Astrocyte (in vitro differentiated cells and primary cell): Measurements from ENCODE around the gene HLA-DQB1. TPM values are rescaled to one million over a fixed set of nuclear protein-coding genes. Genes with fewer than 3 reads are reported as not detected.
A peak's percentile ranks its signal among the peaks of the same experiment; 100 is the strongest.

Source experiments
- DNase-seq: peaks from one replicate; pipeline ENCODE4 v3.0.0-alpha.2; 2010; ENCODE audit warnings: low read depth
- FAIRE-seq: peaks from 2 replicates; lab custom pipeline; 2011; peaks lifted over from hg19 to GRCh38; lab: Jason Lieb, UNC
- H2AFZ ChIP-seq: 2 replicates; pipeline ENCODE4 v1.6.0; 2012; ENCODE audit warnings: low read depth, low read length, inconsistent platforms
- H3K27ac ChIP-seq: 2 replicates; pipeline ENCODE4 v1.5.1; 2011; ENCODE audit warnings: low read depth, low read length, inconsistent platforms
- H3K27me3 ChIP-seq: 2 replicates; pipeline ENCODE4 v1.6.0; 2011; ENCODE audit warnings: low read length, inconsistent platforms; ENCODE audit not compliant: insufficient read depth
- H3K36me3 ChIP-seq: 2 replicates; pipeline ENCODE4 v1.5.1; 2011; ENCODE audit warnings: low read length, inconsistent platforms; ENCODE audit not compliant: insufficient read depth
- H3K4me1 ChIP-seq: 2 replicates; pipeline ENCODE4 v1.5.1; 2011; ENCODE audit warnings: low read length, inconsistent platforms; ENCODE audit not compliant: insufficient read depth
- H3K4me2 ChIP-seq: 2 replicates; pipeline ENCODE4 v1.6.0; 2012; ENCODE audit warnings: low read length, inconsistent platforms
- H3K4me3 ChIP-seq: 2 replicates; pipeline ENCODE4 v1.5.1; 2011; ENCODE audit warnings: low read depth, mild to moderate bottlenecking, low read length, inconsistent platforms; ENCODE audit not compliant: insufficient read depth
- H3K79me2 ChIP-seq: 2 replicates; pipeline ENCODE4 v1.6.0; 2012; ENCODE audit warnings: mild to moderate bottlenecking, low read length, inconsistent platforms; ENCODE audit not compliant: insufficient read depth
- H3K9ac ChIP-seq: 2 replicates; pipeline ENCODE4 v1.6.0; 2012; ENCODE audit warnings: mild to moderate bottlenecking, low read length, inconsistent platforms
- H3K9me3 ChIP-seq: 2 replicates; pipeline ENCODE4 v1.5.1; 2012; ENCODE audit warnings: low read depth, mild to moderate bottlenecking, low read length, inconsistent platforms; ENCODE audit not compliant: insufficient read depth
- H4K20me1 ChIP-seq: 2 replicates; pipeline ENCODE4 v1.6.0; 2012; ENCODE audit warnings: low read length, inconsistent platforms; ENCODE audit not compliant: insufficient read depth
- H3K27ac Mint-ChIP-seq: one replicate; pipeline ENCODE4 v1.8.0; 2021; ENCODE audit warnings: mild to moderate bottlenecking, mixed read lengths; ENCODE audit not compliant: unreplicated experiment
- H3K27me3 Mint-ChIP-seq: one replicate; pipeline ENCODE4 v1.8.0; 2021; ENCODE audit warnings: low read depth, mixed read lengths; ENCODE audit not compliant: unreplicated experiment
- H3K36me3 Mint-ChIP-seq: one replicate; pipeline ENCODE4 v1.8.0; 2021; ENCODE audit warnings: low read depth, mixed read lengths; ENCODE audit not compliant: unreplicated experiment
- H3K4me1 Mint-ChIP-seq: one replicate; pipeline ENCODE4 v1.8.0; 2021; ENCODE audit warnings: low read depth, mixed read lengths; ENCODE audit not compliant: unreplicated experiment
- H3K4me3 Mint-ChIP-seq: one replicate; pipeline ENCODE4 v1.8.0; 2021; ENCODE audit warnings: mild to moderate bottlenecking, moderate library complexity, mixed read lengths; ENCODE audit not compliant: unreplicated experiment
- H3K9me3 Mint-ChIP-seq: one replicate; pipeline ENCODE4 v1.8.0; 2021; ENCODE audit warnings: mild to moderate bottlenecking, mixed read lengths; ENCODE audit not compliant: unreplicated experiment
- CTCF ChIP-seq: IDR thresholded peaks from 2 replicates; pipeline ENCODE4 v1.5.1; 2011; ENCODE audit warnings: low read depth, mild to moderate bottlenecking, inconsistent platforms, low read length, moderate library complexity; ENCODE audit not compliant: insufficient read depth
- EZH2 ChIP-seq: IDR thresholded peaks from 2 replicates; pipeline ENCODE4 v1.6.1; 2012; ENCODE audit warnings: mild to moderate bottlenecking, low read length, inconsistent platforms; ENCODE audit not compliant: insufficient read depth
- total RNA-seq: library from RNA; stranded (reverse); gene quantifications from 2 replicates; pipeline ENCODE4 v1.2.1, GENCODE V29; 2021

The HLA-DQB1 gene
- total RNA-seq, 1 donor from 2014 or later: 3.7 TPM

- no peaks in the 10 kb centered on the region for H3K9me3 Mint-ChIP-seq
- TF ChIP-seq EZH2 (no peak), CTCF (no peak)
Observed at GRCh38 chr6:32624565-32624964, 41.9 kb downstream of the HLA-DQB1 start.

GRCh38 chr6:32623693-32624092, 42.8 kb downstream of the HLA-DQB1 start:
- H3K9me3 Mint-ChIP-seq: no peaks in the 10 kb centered on the region
- H3K36me3 Mint-ChIP-seq: no peaks in the 10 kb centered on the region
- no peaks in the 10 kb centered on the region for H3K27me3 ChIP-seq
- no peak overlapping the region for H2AFZ ChIP-seq
- H3K27me3 Mint-ChIP-seq: peaks cover 3% of the 10 kb centered on the region
- FAIRE-seq (no peak), DNase-seq (no peak)
- no peak overlapping the region for H3K27ac Mint-ChIP-seq
- no peaks in the 10 kb centered on the region for H4K20me1 ChIP-seq
- H3K4me2 ChIP-seq: no peak overlapping the region
- no peak overlapping the region for H3K4me3 Mint-ChIP-seq
- no peak overlapping the region for H3K27ac ChIP-seq
- H3K4me1 Mint-ChIP-seq: peaks cover 7% of the 10 kb centered on the region
- H3K9me3 ChIP-seq: no peaks in the 10 kb centered on the region
- no peaks in the 10 kb centered on the region for H3K4me1 ChIP-seq
- H3K36me3 ChIP-seq: no peaks in the 10 kb centered on the region
- no peaks in the 10 kb centered on the region for H3K79me2 ChIP-seq
- H3K9ac ChIP-seq: no peak overlapping the region
- no peak overlapping the region for H3K4me3 ChIP-seq
- TF ChIP-seq CTCF: no peak

More at GRCh38 chr6:32624565-32624964, 41.9 kb downstream of the HLA-DQB1 start:
- FAIRE-seq: no peak
- Histone ChIP-seq H3K79me2 (no peaks in the 10 kb centered on the region), H3K4me3 (no peak overlapping the region), H4K20me1 (no peaks in the 10 kb centered on the region), H3K27ac (no peak overlapping the region), H3K9me3 (no peaks in the 10 kb centered on the region), H2AFZ (no peak overlapping the region), H3K36me3 (no peaks in the 10 kb centered on the region), H3K4me1 (no peaks in the 10 kb centered on the region), H3K27me3 (no peaks in the 10 kb centered on the region), H3K9ac (no peak overlapping the region), H3K4me2 (no peak overlapping the region)
- H3K4me3 Mint-ChIP-seq: no peak overlapping the region
- no peak for DNase-seq
- no peaks in the 10 kb centered on the region for H3K36me3 Mint-ChIP-seq
- H3K27ac Mint-ChIP-seq: no peak overlapping the region
- peaks cover 7% of the 10 kb centered on the region for H3K4me1 Mint-ChIP-seq
- H3K27me3 Mint-ChIP-seq: peaks cover 3% of the 10 kb centered on the region

- Histone ChIP-seq H3K9ac (no peak overlapping the region), H2AFZ (no peak overlapping the region), H3K4me2 (peak overlapping the region; percentile 34), H3K9me3 (no peaks in the 10 kb centered on the region), H3K79me2 (no peaks in the 10 kb centered on the region), H3K27ac (no peak overlapping the region), H3K4me1 (no peaks in the 10 kb centered on the region), H3K27me3 (no peaks in the 10 kb centered on the region), H4K20me1 (no peaks in the 10 kb centered on the region), H3K36me3 (no peaks in the 10 kb centered on the region), H3K4me3 (no peak overlapping the region)
- Mint-ChIP-seq H3K27me3 (peaks cover 1% of the 10 kb centered on the region), H3K4me3 (no peak overlapping the region), H3K4me1 (peaks cover 7% of the 10 kb centered on the region), H3K27ac (peak overlapping the region; percentile 68), H3K36me3 (no peaks in the 10 kb centered on the region), H3K9me3 (peaks cover 3% of the 10 kb centered on the region)
- peak; percentile 55 for TF ChIP-seq CTCF
- TF ChIP-seq EZH2: no peak
- peak; percentile 1 for DNase-seq
- no peak for FAIRE-seq
Observed at GRCh38 chr6:32622545-32623401, 43.7 kb downstream of the HLA-DQB1 start.
